NCI-H226 (cell line): ENCODE results near the gene GP2.

Experiments used
- DNase-seq: peaks from one replicate; pipeline ENCODE4 v3.0.0-alpha.2; 2015

GP2 gene

DNA sequence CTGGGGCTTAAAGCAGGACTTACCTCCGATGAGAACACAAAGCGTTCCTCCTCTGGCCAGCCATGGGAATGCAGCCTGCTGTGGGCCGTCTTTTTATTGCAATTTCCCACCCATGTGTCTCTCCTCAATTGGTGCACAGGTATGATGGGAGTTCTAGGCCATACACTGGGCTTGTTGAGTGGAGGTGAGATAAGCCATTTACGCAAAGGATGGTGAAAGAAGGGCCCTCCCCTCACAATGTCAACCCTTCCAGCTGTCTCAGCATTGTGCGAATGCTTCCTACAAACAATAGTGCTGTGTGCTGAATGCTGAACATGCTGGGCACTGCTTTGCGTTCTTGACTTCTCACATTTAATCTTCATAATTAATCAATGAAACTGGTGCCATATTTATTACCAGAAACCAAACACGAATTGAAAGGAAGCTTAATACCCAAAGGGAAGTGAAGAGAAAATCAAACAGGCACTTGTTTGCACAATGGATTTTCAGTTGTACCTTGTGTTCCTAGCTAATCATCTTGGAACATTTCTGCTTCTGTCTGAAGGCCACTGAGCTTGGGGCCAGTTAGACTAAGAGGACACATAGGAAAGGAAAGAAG is at the start of gene GP2:
GP2 (minus strand) TSS at position 70 of the 598 bp plus-strand sequence. CDS start 1,082 bp downstream, outside the sequence.
- DNase-seq = no peak

DNA sequence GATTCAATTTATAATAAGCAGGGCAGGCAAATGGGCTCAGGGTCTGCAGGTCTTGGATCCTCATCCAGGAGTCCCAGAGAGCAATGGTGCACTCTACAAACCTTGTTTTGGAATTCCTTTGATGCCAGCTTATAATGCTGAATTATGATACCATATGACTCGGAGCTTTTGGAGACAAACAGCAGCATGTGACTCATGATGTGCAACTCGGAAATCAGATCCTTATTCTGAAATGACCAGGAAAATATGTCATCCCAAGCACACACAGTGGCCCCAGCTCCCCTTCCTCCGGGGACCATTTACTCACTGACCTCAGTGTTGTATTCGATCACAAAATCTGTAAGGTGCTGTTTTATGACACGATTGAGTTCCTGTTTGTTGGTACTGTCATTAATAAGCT is 45.4 kb upstream of the GP2 start:
- no peak for DNase-seq

DNA sequence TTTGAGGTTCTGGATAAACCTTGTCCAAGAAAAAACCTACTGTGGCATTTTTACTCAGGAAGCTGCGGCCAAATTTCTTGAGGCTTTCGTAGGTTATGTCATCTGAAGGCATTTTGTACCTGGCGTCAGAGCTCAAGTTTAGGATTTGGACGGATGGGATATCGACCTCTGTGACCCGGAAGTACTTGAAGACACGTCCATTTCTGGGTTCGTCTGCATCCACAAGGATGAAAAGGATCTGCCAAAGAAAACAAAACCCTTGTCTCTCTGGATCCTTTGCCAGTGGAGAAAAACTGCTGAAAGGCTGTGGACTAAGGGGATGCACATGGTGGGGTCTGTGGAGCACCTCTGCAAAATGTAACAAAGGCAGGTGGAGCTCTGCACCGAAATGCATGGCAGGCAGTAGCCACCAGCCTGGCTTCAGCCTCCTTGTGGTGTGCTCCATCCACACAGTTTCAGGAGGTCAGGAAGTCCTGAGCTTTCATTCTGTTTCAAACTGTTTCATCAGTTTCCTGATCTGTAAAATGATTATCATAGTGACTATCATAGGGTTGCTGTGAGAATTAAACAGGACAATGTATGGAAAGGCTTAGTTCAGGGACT is 42.2 kb upstream of the GP2 start:
- DNase-seq = no peak

DNA sequence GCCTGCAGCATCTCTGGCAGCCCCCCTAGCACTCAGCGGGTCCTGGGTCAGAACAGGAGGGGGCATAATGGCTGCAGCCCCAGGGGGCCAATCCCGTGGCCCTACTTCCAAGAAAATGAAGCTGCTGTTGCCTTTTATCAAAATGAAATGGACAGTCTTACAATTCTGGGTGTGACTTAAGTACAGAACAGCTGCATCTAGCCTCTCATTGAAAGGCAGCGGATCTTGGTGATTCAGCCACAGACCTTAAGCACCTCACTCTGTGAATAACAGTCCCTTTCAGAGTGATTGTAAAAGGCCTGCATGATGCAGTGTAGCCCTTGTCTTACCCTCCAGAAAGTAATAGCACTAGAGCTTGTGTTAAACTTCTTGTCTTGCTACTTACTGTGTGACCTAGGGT is 36.7 kb upstream of the GP2 start:
- no peak for DNase-seq

DNA sequence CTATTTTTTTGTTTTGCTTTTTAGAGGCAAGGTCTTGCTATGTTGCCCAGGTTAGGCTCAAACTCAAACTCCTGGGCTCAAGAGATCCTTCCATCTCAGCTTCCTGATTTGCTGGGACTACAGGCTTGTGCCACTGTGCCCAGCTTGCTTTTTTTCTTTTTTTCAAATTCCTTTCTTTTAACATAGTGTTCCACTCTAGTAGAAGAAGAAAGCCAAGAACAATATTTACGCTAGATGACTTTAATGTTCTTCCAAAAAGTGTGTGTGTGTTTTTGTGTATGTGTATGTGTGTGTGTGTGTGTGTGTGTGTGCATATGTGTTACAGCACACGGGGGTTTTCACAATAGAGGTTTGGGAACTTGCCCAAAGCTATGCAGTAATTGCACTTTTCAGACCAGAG is 35.9 kb upstream of the GP2 start:
- no peak for DNase-seq

DNA sequence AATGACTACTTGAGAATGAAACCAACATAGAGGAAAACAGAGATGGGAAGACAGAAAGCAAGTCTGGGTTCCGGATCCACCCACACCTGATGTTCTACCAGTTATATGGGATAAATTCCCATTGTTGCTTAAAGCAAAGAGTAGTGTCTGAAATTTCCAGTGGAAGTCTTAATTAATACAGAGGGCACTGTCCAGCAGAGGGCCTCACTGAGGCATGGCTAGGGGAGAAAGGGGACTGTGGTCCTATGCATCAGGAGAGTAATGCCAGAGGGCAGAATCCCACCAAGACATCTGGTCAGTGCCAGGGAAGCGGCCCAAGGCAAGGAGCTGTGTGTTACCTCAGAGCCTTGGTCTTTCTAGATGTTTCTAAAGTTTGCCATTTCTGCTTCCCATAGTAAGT is 32.7 kb upstream of the GP2 start:
- DNase-seq = no peak

DNA sequence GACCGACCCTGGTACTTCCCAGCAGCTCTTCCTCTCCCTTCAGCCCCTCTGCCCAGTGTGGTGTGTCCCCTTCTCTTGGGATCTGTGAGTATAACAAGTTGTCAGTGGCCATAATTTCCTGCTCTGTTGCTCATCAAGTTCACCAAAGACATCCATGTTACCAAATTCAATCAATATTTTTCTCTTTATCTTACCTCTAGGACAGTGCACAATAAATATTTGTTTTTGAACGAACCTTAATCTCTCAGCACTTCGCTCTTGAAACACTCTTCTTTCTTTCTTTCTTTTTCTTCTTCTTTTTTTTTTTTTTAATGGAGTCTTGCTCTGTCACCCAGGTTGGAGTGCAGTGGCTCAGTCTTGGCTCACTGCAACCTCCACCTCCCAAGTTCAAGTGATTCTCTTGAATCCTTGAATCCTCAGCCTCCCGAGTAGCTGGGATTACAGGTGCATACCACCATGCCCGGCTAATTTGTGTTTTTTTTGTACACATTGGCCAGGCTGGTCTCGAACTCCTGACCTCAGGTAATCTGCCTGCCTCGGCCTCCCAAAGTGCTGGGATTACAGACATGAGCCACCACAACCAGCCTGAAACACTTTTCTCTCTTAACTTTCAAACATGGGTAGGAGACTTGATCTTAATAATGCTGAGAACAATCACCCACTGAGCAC is 27.9 kb upstream of the GP2 start:
- no peak for DNase-seq

DNA sequence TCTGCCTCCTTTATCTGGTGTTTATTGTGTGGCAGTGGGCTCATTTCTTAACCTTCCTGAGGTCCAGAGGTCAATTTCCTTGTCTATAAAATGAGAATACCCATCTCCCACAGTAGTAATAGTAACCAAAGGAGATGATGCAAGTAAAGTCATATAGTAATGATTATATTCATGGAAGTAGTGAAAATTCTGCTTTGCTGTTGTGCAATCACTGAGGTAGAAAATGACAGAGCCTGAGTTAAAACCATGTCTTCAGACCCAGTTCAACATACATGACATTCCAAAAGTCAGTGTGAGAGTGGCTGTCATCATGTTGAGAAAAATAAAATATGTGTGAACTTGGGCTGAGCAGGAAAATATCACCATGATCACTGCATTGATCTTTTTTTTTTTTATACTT is 26.1 kb upstream of the GP2 start:
- DNase-seq = no peak

DNA sequence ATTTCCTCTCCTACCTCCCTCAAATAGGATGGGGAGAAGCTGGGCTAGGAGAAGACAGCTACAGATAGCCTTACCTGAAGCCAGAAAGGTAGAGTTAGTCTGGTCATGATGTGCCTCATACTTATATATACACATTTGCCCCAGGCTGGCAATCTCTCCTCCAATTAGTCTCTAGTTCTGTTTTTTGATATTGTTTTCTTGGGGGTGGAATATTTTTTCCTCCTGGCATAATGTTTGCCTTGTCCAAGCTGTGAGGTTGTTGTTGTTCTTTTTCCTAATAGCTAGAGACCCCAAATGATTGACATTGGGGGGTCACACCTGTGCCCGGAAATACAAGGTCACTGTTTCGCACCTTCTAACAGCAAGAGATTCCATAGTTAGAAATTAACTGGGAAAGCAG is 25.3 kb upstream of the GP2 start, which contains the start of gene UMOD:
UMOD (minus strand) TSS at position 101 of the 400 bp plus-strand sequence. CDS start 1,978 bp downstream, outside the sequence.
- DNase-seq = no peak

DNA sequence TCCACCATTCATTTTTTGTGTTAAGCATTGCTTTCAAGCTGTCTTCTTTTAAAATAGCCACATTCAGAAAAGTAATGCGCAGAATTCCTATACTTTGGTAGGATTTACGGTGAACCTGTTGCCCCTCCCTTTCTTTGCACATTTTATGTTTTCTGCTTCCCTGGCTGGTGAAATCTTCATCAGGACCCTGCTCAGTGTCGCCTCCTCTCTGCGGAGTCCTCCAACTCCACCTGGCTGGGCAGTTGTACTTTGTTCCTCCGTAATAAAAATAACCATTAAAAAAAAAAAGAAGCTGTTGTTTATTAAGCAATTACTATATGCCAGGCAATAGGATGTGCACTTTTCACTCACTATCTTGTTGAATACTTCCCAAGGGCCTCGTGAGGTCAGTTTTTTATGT is 22.3 kb upstream of the GP2 start:
- DNase-seq = no peak

DNA sequence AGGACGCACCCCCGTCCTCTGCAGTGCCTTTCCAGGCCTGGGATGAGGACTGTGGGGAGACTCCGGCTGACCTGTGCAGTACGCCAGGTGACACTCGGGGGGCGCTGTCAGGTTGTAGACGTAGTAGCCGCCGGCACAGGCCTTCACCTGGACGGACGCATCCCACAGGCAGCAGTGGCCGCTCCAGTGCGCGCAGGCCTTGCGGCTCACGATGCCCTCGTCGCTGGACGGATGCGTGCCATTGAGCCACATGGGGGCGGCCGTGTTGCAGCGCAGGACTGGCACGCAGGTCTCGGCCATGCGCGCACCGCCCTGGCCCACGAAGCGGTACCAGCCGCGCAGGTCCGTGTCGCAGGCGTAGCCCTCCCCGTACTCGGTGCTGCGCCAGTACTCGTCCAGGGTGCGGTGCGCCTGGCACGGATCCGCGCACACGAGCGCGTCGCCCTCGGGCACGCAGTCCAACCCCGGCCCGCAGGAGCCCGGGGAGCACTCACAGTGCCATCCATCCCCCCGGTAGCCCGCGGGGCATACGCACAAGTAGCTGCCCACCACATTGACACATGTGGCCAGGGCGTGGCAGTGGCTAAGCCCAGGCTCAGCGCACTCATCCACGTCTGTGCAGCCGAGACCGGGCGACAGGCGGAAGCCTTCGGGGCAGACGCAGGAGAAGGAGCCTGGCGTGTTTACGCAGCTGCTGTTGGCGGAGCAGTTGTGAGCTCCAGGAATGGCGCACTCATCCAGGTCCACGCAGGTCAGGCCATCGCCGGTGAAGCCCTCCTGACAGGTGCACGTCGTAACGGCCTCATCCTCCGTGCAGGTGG is 21.3 kb upstream of the GP2 start:
- no peak for DNase-seq

DNA sequence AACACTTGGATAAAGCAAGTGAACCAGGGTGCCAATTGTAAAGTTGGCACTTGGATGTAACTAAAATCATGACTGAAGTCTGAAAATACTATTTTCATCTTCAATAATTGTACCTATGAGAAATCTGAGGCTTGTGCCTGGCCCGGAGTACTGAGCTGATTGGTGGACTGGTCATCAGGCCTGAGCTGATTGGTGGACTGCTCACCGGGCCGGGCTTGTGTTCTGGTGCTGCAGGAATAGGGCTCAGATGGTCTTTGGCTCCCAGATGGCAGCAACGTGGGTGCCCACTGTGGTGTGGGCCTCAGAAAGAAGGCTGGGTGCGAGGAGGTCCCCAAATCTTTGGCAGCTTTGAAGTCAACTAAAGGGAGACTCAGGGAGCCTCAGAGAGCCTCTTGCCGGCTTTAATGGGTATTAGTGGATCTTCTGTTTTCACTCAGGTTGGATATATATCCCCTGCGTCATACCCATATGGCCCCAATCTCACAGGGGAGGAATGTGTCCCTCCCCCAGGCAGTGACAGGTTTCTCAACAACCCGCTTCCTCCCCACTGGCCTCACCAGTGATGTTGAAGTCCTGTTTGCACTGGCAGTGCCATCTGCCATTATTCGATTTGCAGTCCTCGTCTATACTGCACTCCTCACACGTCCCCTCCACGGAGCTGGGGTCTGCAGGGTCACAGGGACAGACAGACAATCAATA is 20.5 kb upstream of the GP2 start:
- no peak for DNase-seq

DNA sequence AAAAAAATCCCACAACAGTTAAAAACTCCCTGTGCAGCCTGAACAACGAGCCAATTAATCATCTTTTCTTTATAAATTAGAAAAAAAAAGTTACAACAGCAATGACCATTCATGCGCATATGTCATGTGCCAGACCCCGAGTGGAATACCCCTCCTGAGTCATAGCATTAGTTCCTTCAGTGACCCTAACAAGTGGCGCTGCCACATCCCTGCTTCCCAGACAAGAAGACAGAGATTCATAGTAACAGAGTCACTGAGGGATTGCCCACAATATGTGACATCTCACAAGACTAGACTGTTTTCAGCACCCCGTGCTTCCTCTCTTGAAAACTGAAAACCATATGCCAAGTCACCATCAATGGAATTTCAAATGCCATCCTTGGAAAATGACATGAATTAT is 17.3 kb upstream of the GP2 start:
- DNase-seq = no peak

DNA sequence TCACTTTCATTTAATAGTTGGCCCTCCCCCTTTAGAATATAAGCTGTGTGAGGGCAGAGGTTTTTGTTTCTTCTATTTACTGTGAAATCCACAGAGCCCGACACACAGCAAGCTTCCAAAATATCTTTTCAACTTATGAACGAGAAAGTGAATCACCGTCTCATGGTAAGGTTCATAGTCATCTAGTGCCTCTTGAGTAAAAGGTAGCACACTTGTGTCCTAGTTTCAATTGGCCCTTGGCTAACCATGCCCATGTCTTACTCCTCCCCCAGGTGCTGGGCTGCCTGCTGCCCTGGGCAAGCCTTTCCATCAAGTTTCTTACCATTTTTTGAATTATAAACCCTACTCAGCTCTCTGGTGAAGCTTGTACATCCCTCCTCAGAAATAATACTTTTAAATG is 12.4 kb upstream of the GP2 start:
- no peak for DNase-seq

DNA sequence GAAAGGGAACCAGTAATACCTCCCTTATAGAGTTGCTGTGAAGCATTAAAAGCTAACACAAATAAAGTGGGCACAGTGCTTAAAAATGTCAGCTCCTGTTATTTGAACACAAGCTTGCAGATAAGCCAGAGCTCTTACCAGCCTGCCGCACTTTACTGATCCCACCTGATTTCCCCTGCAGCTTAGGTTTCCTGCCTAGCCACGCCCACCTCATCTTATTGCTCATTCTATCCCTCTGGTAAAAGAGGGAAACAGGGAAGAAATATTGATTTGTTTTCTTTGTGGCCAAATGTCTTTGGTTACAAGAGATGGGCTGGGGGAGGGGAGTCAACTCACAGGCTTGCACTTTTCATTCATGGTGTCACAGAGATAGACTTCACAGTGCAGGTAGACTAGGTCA is 9.6 kb upstream of the GP2 start:
- DNase-seq = no peak

DNA sequence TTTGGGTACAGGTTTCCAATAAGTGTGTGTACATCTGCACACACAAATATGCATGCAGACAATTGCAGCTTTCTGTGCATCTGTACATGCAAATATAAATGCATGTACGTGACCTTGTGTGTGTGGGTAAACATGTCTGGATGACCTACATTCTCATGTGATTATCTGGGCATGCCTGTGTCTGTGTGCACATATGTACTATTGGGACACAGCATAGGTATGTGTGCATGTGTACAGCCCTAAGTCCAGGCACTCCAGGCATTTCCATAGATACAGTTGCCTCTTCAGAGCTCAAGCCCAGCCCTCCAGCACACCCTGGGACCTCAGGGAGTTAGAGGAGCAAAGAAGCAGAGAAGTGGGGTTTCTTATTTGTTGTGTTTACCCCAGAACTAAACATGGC is 7.1 kb upstream of the GP2 start:
- no peak for DNase-seq

DNA sequence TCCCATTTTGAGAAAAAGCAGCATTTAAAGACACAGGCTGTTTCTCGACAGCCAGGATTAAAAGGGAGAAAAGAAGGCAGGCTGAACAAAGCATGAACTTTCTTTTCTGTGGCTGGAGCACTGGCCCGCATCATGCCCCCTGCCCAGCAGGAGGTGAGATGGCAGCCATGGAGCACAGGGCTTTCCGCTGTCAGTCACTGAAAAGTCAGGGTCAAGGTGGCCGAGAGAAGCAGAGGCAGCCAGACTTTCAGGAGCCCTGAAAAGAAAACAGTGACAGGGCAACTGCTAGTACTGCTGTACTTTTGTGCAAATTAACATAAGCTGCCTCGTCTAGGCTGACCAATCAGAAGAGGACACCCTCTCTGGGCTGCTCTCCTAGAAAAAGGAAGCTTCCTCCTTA is 5.8 kb upstream of the GP2 start:
- DNase-seq = no peak

DNA sequence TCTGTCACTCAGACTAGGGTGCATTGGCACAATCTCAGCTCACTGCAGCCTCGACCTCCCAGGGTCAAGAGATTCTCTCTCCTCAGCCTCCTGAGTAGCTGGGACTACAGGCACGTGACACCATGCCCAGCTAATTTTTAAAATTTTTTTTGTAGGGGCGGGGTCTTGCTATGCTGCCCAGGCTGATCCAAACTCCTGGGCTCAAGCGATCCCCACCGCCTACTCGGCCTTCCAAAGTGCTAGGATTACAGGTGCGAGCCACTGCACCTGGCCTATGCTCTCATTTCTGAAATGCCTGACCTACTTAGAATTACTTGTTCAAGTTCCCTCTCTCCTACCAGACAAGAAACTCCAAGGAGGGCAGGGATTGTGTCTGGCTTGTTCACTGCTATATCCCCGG is 5.1 kb upstream of the GP2 start:
- DNase-seq = no peak

DNA sequence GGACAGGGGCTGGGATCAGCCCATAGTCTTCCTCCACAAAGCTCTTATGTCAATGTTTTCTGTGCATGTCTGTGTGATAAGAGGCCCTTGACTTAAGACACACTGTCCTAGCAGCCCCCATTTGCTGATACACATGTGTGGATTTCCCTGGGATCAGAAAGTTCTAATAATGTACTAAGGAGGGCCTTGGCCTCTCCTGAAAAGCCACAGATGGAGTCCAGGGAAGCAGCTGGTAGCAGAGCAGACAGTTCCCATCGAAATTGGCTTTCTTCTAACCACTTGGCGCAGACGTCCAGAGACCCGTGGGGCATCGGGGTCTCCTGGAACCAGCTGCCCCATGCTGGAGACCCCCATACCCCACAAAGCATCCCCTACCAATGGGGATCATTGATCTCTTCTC is 4.3 kb upstream of the GP2 start:
- no peak for DNase-seq

DNA sequence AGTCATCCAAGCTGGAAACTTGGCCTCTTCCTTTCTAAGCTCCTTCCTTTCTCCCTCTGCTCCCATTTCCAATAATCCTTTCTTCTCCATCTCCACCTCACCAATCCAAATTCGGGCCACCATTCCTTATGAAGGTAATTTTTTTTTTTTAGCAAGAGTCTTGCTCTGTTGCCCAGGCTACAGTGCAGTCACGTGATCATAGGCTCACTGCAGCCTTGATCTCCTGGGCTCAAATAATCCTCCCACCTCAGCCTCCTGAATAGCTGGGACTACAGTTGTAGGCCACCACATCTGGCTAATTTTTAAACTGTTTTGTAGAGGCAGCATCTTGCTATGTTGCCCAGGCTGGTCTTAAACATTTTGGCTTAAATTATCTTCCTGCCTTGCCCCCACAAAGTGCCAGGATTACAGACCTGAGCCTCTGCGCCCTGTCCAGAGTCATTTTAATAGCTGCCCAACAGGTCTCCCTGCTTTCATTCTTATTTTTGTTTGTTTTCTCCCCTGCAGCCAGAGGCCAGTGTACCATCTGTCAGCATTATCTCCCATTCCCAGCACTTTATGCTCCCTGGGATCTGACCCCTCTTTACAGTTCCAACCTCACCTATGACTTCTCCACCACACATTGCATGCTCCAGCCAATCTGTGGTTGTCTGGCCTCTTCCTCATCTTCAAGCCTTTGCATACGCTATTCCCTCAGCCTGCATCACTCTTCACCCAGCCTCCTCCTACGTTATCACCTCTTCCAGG is 2.3 kb upstream of the GP2 start:
- DNase-seq = no peak

DNA sequence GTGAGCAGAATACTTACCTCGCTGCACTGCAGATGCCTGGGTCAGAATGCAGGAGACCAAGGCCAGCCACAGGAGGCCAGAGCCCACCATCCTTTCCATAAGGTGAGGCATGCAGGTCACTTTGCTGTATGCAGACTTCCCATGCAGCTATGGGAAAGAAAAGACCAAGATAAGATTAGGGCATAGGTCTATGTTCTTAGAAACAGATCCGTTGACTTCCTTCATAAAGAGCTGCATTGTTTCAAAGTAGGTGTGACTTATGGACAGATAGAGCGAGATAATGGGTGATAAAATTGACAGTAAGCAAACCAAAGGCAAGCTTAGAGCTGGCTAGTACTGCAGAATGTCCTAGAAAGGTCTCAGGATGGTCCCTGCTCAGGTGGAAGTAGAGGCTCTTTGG is 992 bp downstream of the GP2 start:
- DNase-seq = no peak

DNA sequence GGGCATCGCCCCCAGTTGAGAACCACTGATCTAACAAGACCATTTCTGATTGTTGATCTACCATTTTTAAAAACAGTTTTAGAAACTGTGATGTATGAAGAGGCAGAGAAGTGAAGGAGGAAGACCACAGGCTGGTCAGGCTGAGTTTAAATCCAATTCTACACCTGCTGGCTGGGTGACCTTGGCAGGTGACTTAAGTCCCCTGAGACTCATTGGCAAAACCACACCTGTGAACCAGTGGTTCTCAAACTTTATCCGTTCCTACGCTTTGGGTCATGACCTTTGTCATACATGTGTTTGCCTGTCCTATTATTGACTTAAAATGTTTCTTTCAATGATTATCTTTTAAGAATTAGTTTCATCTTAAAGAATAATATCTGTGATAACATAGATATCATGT is 2.3 kb downstream of the GP2 start:
- DNase-seq = no peak
